Suppressor macrophage (primary cell): ENCODE data around the gene IRS1.

Experiments
- DNase-seq, 4 experiments: peaks; one replicate each; pipeline ENCODE4 v3.0.0-alpha.2; 2020 to 2022

IRS1 gene

GRCh38 chr2:226684563-226684959 lies 115.1 kb downstream of the IRS1 start:
- no peak for DNase-seq

GRCh38 chr2:226683944-226684562 lies 115.6 kb downstream of the IRS1 start:
- DNase-seq: no peak

- no peak for DNase-seq
Measured at GRCh38 chr2:226683196-226683595, 116.4 kb downstream of the IRS1 start.
